SU-DHL-6 (cell line): ENCODE data around the gene KNDC1.

Experiments
- CTCF ChIP-seq: fragments of 200-600 bp; sonication (generic); IDR thresholded peaks from one replicate; pipeline ENCODE4 v1.5.1; 2017; ENCODE audit warnings: antibody characterized with exemption, mild to moderate bottlenecking, low read length, moderate library complexity; ENCODE audit not compliant: insufficient read depth, poor library complexity, severe bottlenecking
- EZH2phosphoT487 ChIP-seq: fragments of 200-600 bp; sonication (generic), shearing (Covaris generic); conservative IDR thresholded peaks from 2 replicates; pipeline ENCODE4 v1.6.1; 2018; ENCODE audit warnings: mild to moderate bottlenecking, antibody characterized with exemption, low read length, moderate library complexity, mixed read lengths

GRCh38 chr10:133258066-133258817 lies 98.2 kb downstream of the KNDC1 start:
- TF ChIP-seq CTCF (no peak), EZH2phosphoT487 (no peak)
